SK-N-SH (cell line): Measurements from ENCODE around the gene CAPS. TPM values are rescaled to one million over a fixed set of nuclear protein-coding genes. Genes with fewer than 3 reads are reported as not detected.

Source experiments
- CTCF ChIA-PET: fragments of 300-600, 350-600 bp; formaldehyde crosslinking; extraction: SDS; loops from one replicate; lab custom pipeline; 2021; lab: Yijun Ruan, JAX
- POLR2A ChIA-PET: fragments of 350-600 bp; sonication (Branson Sonifier 250); formaldehyde crosslinking; extraction: SDS; loops from one replicate; lab custom pipeline; 2020; ENCODE audit warnings: antibody characterized with exemption, inconsistent platforms; lab: Yijun Ruan, JAX
- DNase-seq: peaks from one replicate; pipeline ENCODE4 v3.0.0; 2012
- H2AFZ ChIP-seq: fragments of 200-600 bp; sonication (generic); 2 replicates; pipeline ENCODE4 v1.8.1; 2016; ENCODE audit warnings: antibody characterized with exemption, mild to moderate bottlenecking, low read depth
- H3F3A ChIP-seq: fragments of 200-600 bp; sonication (generic); replicated peaks from 2 replicates; pipeline ENCODE3; 2016; ENCODE audit warnings: antibody characterized with exemption, mild to moderate bottlenecking; ENCODE audit not compliant: insufficient read depth
- H3K27ac ChIP-seq, 2 experiments: fragments of 200-500 bp in 1 of 2; fragments of 200-600 bp in 1 of 2; sonication (Bioruptor generic) in 1 of 2; sonication (generic), shearing (Covaris generic) in 1 of 2; 2 replicates each; pipeline versions ENCODE4 v1.5.1 to v1.6.1; 2014 to 2016; ENCODE audit warnings: low read depth in 2 of 2, inconsistent platforms in 1 of 2, low read length in 1 of 2, mild to moderate bottlenecking in 1 of 2, mixed read lengths in 1 of 2
- H3K27me3 ChIP-seq: fragments of 200-600 bp; sonication (generic), shearing (Covaris generic); 2 replicates; pipeline ENCODE4 v1.6.1; 2016; ENCODE audit warnings: mixed run types; ENCODE audit not compliant: insufficient read depth
- H3K36me3 ChIP-seq, 2 experiments: fragments of 200-500 bp in 1 of 2; fragments of 200-600 bp in 1 of 2; sonication (Bioruptor generic) in 1 of 2; sonication (generic) in 1 of 2; replicated peaks in 1 of 2; 2 replicates each; pipeline versions ENCODE3 to v1.5.1; 2014 to 2016; ENCODE audit warnings: low read length in 1 of 2, mild to moderate bottlenecking in 1 of 2; ENCODE audit not compliant: insufficient read depth in 2 of 2, control insufficient read depth in 1 of 2
- H3K4me1 ChIP-seq, 2 experiments: fragments of 200-500 bp in 1 of 2; fragments of 200-600 bp in 1 of 2; sonication (Bioruptor generic) in 1 of 2; sonication (generic), shearing (Covaris generic) in 1 of 2; 2 replicates each; pipeline versions ENCODE4 v1.5.1 to v1.6.1; 2014 to 2016; ENCODE audit warnings: low read depth in 1 of 2, low read length in 1 of 2, mixed run types in 1 of 2; ENCODE audit not compliant: insufficient read depth in 2 of 2, control insufficient read depth in 1 of 2
- H3K4me2 ChIP-seq: fragments of 200-600 bp; sonication (generic), shearing (Covaris generic); 2 replicates; pipeline ENCODE4 v1.6.1; 2017; ENCODE audit warnings: mixed run types
- H3K4me3 ChIP-seq, 2 experiments: fragments of 200-500 bp in 1 of 2; fragments of 200-600 bp in 1 of 2; sonication (Bioruptor generic) in 1 of 2; sonication (generic), shearing (Covaris generic) in 1 of 2; 2 replicates each; pipeline versions ENCODE4 v1.5.1 to v1.8.1; 2014 to 2016; ENCODE audit warnings: low read depth in 2 of 2, inconsistent platforms in 1 of 2, low read length in 1 of 2, mild to moderate bottlenecking in 1 of 2, mixed read lengths in 1 of 2, moderate library complexity in 1 of 2
- H3K79me2 ChIP-seq: fragments of 200-600 bp; sonication (generic); 2 replicates; pipeline ENCODE4 v1.8.1; 2017; ENCODE audit warnings: mild to moderate bottlenecking; ENCODE audit not compliant: insufficient read depth
- H3K9ac ChIP-seq: fragments of 200-600 bp; sonication (generic); 2 replicates; pipeline ENCODE4 v1.6.1; 2017; ENCODE audit warnings: mixed run types
- H3K9me2 ChIP-seq: fragments of 200-600 bp; sonication (generic); 2 replicates; pipeline ENCODE4 v1.6.1; 2017; ENCODE audit warnings: mixed run types
- H3K9me3 ChIP-seq: fragments of 200-600 bp; sonication (generic); 2 replicates; pipeline ENCODE4 v1.6.1; 2017; ENCODE audit warnings: mixed run types, mild to moderate bottlenecking, moderate library complexity
- H4K20me1 ChIP-seq: fragments of 200-600 bp; sonication (generic); 2 replicates; pipeline ENCODE4 v1.6.1; 2017; ENCODE audit warnings: mild to moderate bottlenecking, mixed run types; ENCODE audit not compliant: insufficient read depth
- ELF1 ChIP-seq: IDR thresholded peaks from 2 replicates; pipeline ENCODE4 v1.4.0; 2012
- EP300 ChIP-seq, 2 experiments: IDR thresholded peaks; 2 replicates each; pipeline versions ENCODE4 v1.4.0 to v1.6.1; 2012; ENCODE audit warnings: borderline replicate concordance in 1 of 2, low read depth in 1 of 2, low read length in 1 of 2
- EZH2phosphoT487 ChIP-seq: fragments of 200-600 bp; sonication (generic); IDR thresholded peaks from 2 replicates; pipeline ENCODE4 v1.6.1; 2017; ENCODE audit warnings: low read depth, mixed run types, mild to moderate bottlenecking, antibody characterized with exemption, moderate library complexity, borderline replicate concordance
- RCOR1 ChIP-seq: fragments of 150-350 bp; IDR thresholded peaks from 2 replicates; pipeline ENCODE4 v1.6.1; 2017; ENCODE audit warnings: antibody characterized with exemption, low read length
- SIN3A ChIP-seq: IDR thresholded peaks from 2 replicates; pipeline ENCODE4 v1.6.1; 2012; ENCODE audit warnings: low read depth, mild to moderate bottlenecking, low read length, moderate library complexity, borderline replicate concordance
- WGBS: methylation state at CpG from one replicate; pipeline ENCODE4 v1.1.6; 2017; ENCODE audit warnings: low lambda C conversion rate; 5-methylcytosine and 5-hydroxymethylcytosine counted together
- polyA plus RNA-seq, 3 experiments: library from polyadenylated mRNA; depleted of rRNA; stranded (reverse); fragments of >200 nt; gene quantifications; 2 replicates each; pipeline ENCODE4 v1.2.3, GENCODE V29; 2012
- TF ChIP-seq, protein P1 (sequence below): IDR thresholded peaks from 2 replicates; pipeline ENCODE4 v1.4.0; 2012; ENCODE audit warnings: low read depth, borderline replicate concordance
- TF ChIP-seq, protein P2 (sequence below): fragments of 150-350 bp; IDR thresholded peaks from 2 replicates; pipeline ENCODE4 v1.6.1; 2016; ENCODE audit warnings: mild to moderate bottlenecking, low read depth, low read length
- TF ChIP-seq, protein P3 (sequence below): IDR thresholded peaks from 2 replicates; pipeline ENCODE4; 2012
- TF ChIP-seq, protein P4 (sequence below): IDR thresholded peaks from 2 replicates; pipeline ENCODE4 v1.4.0; 2012; ENCODE audit warnings: low read depth, borderline replicate concordance

The CAPS gene
- polyA plus RNA-seq, 1 of the 3 experiments (the other 2 are of a cell fraction), result 13.4 TPM

DNA sequence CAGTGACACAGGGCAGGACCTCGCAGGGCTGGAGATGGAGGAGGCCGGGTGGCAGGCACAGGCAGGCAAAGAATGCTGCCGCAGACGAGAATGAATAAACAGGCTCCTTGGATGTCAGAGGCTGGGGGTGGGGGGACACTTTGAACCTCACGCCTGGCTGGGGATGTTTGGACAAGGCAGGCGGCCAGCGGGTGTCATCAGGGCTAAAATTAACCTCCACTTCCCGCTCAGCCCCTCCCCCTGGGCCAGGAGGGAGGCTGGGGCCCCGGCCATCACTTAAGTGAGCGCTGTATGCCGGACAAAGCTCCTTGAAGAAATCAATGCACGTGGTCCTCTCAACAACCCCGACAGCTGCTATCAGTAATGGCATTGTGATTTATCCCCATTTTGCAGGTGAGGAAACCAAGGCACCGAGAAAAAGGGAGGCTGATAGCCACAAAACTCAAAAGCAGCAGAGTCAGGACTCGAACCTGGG, 33.4 kb upstream of the CAPS start (continued):
- TF ChIP-seq, protein P1, sequence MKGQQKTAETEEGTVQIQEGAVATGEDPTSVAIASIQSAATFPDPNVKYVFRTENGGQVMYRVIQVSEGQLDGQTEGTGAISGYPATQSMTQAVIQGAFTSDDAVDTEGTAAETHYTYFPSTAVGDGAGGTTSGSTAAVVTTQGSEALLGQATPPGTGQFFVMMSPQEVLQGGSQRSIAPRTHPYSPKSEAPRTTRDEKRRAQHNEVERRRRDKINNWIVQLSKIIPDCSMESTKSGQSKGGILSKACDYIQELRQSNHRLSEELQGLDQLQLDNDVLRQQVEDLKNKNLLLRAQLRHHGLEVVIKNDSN, result no peak
- no peak for TF ChIP-seq EZH2phosphoT487
- TF ChIP-seq, protein P2, sequence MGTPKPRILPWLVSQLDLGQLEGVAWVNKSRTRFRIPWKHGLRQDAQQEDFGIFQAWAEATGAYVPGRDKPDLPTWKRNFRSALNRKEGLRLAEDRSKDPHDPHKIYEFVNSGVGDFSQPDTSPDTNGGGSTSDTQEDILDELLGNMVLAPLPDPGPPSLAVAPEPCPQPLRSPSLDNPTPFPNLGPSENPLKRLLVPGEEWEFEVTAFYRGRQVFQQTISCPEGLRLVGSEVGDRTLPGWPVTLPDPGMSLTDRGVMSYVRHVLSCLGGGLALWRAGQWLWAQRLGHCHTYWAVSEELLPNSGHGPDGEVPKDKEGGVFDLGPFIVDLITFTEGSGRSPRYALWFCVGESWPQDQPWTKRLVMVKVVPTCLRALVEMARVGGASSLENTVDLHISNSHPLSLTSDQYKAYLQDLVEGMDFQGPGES, result no peak
- TF ChIP-seq, protein P3, sequence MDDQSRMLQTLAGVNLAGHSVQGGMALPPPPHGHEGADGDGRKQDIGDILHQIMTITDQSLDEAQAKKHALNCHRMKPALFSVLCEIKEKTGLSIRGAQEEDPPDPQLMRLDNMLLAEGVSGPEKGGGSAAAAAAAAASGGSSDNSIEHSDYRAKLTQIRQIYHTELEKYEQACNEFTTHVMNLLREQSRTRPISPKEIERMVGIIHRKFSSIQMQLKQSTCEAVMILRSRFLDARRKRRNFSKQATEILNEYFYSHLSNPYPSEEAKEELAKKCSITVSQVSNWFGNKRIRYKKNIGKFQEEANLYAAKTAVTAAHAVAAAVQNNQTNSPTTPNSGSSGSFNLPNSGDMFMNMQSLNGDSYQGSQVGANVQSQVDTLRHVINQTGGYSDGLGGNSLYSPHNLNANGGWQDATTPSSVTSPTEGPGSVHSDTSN, result no peak

DNA sequence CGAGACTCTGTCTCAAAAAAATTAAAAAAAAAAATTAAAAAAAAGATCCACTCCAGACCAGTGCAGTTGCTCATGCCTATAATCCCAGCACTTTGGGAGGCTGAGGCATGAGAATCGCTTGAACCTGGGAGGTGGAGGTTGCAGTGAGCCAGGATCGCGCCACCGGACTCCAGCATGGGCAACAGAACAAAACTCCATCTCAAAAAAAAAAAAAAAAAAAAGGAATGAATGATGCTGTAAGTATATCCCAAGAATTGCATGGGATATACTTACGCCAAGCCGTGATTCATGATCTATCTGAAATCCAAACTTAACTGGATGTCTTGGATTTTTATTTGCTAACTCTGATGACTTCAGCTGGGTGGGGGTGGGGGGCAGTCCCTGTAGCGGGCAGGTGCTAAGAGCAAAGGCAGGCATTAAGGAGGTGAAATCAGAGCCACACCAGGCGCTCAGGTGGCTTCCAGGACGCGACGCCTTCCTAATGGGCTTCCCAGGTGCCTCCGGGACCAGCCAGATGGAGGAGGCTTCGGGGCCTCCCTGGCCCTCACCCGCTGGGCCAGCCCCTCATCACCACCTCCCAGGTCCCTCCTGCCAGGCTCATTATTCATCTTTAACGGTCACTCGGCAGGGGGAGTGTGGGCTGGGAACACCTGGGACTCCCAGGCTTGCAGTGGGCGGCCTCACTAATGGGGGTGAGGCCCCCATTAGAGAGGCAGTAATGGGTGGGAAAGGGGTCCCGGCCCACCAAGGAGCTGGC, 32.3 kb upstream of the CAPS start:
- ChIA-PET CTCF (interaction anchor here (3.2 kb wide), 1 partner anchor 78 kb away, joined by 11 read pairs; no protein-coding TSS in a partner anchor), POLR2A (no interaction called here)
- Histone ChIP-seq H3K36me3 (no peaks in the 10 kb centered on the region), H3K9me3 (no peaks in the 10 kb centered on the region), H4K20me1 (no peaks in the 10 kb centered on the region), H3K79me2 (no peaks in the 10 kb centered on the region), H3K4me2 (no peak overlapping the region), H3K27ac (no peak overlapping the region), H3K4me3 (no peak overlapping the region), H3F3A (no peaks in the 10 kb centered on the region), H3K9ac (no peak overlapping the region), H3K4me1 (no peaks in the 10 kb centered on the region), H3K9me2 (no peaks in the 10 kb centered on the region), H3K27me3 (no peaks in the 10 kb centered on the region; the same call in 1 of the 2 replicates), H2AFZ (no peak overlapping the region)
- WGBS, result 57% methylated on average over 10 of the region's 19 CpGs
- no peak for DNase-seq
- TF ChIP-seq SIN3A (no peak), ELF1 (no peak), EP300 (IDR thresholded peaks at IDR 0.05; ENCODE audit: borderline replicate concordance in 1 of 2, low read depth in 1 of 2, low read length in 1 of 2) (no peak), RCOR1 (no peak)
- TF ChIP-seq, protein P4, sequence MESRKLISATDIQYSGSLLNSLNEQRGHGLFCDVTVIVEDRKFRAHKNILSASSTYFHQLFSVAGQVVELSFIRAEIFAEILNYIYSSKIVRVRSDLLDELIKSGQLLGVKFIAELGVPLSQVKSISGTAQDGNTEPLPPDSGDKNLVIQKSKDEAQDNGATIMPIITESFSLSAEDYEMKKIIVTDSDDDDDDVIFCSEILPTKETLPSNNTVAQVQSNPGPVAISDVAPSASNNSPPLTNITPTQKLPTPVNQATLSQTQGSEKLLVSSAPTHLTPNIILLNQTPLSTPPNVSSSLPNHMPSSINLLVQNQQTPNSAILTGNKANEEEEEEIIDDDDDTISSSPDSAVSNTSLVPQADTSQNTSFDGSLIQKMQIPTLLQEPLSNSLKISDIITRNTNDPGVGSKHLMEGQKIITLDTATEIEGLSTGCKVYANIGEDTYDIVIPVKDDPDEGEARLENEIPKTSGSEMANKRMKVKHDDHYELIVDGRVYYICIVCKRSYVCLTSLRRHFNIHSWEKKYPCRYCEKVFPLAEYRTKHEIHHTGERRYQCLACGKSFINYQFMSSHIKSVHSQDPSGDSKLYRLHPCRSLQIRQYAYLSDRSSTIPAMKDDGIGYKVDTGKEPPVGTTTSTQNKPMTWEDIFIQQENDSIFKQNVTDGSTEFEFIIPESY, result no peak
